NCI-H2196 treated with DMSO at 0.1 percent for 48 hours (cell line): ENCODE measurements around the gene CTNS.
A peak's percentile ranks its signal among the peaks of the same experiment; 100 is the strongest.

Experiments used
- DNase-seq: peaks from one replicate; lab custom pipeline; 2025; ENCODE audit not compliant: unreplicated experiment; lab: John Stamatoyannopoulos, UW

The CTNS gene

GRCh38 chr17:3657874-3658783 is 21.6 kb downstream of the CTNS start:
- DNase-seq = no peak

GRCh38 chr17:3658784-3659449 is 22.4 kb downstream of the CTNS start:
- DNase-seq = no peak

GRCh38 chr17:3659541-3660111 is 23.1 kb downstream of the CTNS start:
- DNase-seq = no peak

GRCh38 chr17:3660311-3660891 is 23.8 kb downstream of the CTNS start:
- DNase-seq = no peak

GRCh38 chr17:3663102-3664011 is 26.8 kb downstream of the CTNS start:
- no peak for DNase-seq

- DNase-seq = no peak
These were observed 29.3 kb downstream of the CTNS start for GRCh38 chr17:3665834-3666233.

- DNase-seq = no peak
These were observed 30.0 kb downstream of the CTNS start for GRCh38 chr17:3666516-3666915.

GRCh38 chr17:3667366-3668278 is 31.1 kb downstream of the CTNS start:
- no peak for DNase-seq

GRCh38 chr17:3668279-3669084 is 31.9 kb downstream of the CTNS start, which contains the start of the genes EMC6 and TAX1BP3:
EMC6 (plus strand) TSS chr17:3668812; CDS start chr17:3669147, 335 bp downstream.
TAX1BP3 (minus strand) TSS chr17:3668578; CDS start chr17:3668526, 52 bp downstream.
- DNase-seq = peak; percentile 66

- no peak for DNase-seq
These were observed 32.5 kb downstream of the CTNS start for GRCh38 chr17:3669085-3669347.

- no peak for DNase-seq
These were observed 33.0 kb downstream of the CTNS start for GRCh38 chr17:3669548-3669947.

- DNase-seq = no peak
These were observed 36.0 kb downstream of the CTNS start for GRCh38 chr17:3672571-3672970.

GRCh38 chr17:3675886-3676285 is 39.3 kb downstream of the CTNS start:
- no peak for DNase-seq

- no peak for DNase-seq
These were observed 41.7 kb downstream of the CTNS start for GRCh38 chr17:3678095-3678820.

- no peak for DNase-seq
These were observed 42.4 kb downstream of the CTNS start for GRCh38 chr17:3678821-3679530.

- DNase-seq = no peak
These were observed 43.1 kb downstream of the CTNS start for GRCh38 chr17:3679531-3680126.

GRCh38 chr17:3681057-3681456 is 44.5 kb downstream of the CTNS start:
- DNase-seq = no peak
